HG03066 (cell line): Measurements from ENCODE around the gene ASIC4.
A peak's percentile ranks its signal among the peaks of the same experiment; 100 is the strongest.

Experiments used
- ATAC-seq: cut with Tn5 transposase; IDR thresholded peaks from one replicate; pipeline ENCODE4 v1.9.1; 2021; ENCODE audit warnings: low read depth; ENCODE audit not compliant: unreplicated experiment

The ASIC4 gene

DNA sequence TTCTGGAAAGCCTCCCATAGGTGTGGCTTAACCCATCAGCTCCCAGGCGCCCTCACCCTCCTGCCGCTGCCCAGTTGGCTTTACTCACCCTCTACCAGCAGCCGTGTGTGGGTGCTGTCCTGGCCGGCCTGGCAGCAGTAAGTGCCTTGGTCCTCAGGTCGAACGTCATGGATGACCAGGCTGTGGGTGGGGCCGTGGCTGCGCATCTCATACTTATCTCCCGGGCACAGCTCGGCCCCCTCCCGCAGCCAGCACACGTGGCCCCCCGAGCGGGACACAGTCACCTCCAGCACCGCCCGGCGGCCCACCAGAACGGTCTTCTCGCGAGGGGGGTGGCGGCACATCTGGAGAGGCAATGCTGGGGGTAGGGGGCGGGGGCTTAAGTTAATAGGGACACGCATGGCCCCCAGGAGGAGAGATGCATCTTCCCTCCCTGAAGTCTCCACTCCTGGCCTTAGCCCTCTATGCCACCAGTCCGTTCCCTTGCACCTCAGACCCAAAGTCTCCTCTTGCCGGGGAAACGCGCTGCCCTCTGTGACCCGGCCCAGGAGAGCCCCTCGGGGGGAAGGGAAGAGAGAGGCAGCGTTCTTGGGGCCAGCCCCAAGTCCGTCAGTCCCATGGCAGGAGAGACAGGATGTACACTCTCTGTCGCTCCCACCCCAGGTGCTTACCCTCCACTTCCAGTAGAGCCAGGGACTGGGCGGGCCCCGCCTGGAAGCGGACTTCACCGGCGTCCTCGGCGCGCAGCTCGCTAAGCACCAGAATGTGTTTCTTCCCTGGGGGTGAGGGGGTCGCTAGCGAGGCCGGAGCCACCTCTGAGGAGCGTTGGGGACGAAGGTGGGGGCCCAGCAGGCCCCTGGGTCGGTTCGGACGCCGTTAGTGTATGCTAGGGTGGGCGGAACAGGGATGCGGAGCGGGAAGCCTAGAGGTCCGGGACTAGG is 37.4 kb downstream of the ASIC4 start:
- peak; percentile 11 for ATAC-seq

DNA sequence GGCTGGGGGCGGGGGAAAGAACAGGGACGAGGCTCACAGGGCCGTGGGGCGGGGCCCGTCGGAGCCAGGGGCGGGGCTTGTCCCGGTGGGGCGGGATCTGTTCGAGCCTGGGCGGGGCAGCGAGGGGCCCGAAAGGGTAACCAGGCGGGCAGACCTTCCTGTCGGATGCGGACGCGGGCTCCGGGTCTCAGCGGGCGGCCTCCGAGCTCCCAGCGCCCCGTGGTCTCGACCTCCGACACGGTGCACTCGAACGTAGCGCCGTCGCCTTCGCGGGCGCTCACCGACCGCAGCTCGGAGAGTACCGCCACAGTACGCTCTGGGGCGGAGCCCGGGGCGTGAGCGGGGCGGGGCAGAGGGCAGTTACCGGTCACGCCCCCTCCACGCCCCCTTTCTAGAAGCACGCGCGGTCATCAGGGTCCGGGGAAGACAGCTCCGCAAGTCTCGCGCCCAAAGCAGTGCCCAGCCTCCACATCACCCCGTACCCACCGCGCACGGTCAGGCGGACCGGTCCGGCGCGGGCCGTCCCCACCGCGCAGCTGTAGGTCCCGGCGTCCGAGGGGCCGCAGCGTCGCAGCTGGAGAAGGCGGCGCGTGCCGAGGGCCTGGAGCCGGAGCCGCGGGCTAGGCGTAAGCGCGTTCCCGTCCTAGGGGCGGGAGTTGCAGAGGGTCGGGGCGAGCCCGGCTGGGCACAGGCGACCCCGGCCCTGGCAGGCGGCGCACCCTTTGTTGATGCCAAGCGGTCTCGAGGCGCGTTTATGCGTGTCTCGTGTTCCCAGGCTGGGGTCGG is 38.3 kb downstream of the ASIC4 start:
- ATAC-seq = peak; percentile 90

DNA sequence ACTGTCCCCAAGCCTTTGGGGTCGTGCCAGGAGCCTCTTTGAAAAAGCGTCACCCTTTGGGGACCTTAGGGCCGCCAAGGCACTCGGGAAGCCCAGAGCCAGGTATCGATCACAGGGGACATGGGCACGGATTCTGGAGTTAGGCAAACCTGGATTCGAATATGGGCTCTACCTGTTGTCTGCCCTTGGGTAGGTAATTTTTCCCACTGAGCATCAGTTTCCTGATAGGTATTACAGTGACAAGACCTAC is 38.8 kb downstream of the ASIC4 start:
- no peak for ATAC-seq

DNA sequence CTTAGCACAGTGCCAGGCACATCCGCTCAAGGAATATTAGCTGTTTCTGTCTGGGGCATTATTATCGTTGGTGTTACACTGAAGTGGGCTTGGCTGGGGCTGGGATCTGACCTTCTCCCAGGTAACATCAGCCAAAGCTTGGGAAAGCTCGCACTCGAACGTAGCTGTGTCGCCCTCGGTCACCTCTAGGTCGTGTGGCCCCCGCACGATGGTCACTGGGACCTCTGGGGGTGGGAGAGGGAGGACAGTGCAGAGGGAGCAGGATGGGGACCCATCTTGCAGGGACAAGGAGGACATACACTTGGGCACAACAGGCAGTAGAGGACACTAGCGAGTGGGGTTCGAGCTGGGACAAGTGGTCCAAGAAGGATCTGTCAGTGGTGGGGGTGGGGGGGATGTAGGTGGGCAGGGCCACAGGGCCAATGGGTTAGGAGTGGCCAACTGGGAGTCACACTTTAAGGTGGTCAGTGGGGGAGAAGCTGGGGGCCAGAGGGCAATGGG is 39.2 kb downstream of the ASIC4 start:
- ATAC-seq = no peak

DNA sequence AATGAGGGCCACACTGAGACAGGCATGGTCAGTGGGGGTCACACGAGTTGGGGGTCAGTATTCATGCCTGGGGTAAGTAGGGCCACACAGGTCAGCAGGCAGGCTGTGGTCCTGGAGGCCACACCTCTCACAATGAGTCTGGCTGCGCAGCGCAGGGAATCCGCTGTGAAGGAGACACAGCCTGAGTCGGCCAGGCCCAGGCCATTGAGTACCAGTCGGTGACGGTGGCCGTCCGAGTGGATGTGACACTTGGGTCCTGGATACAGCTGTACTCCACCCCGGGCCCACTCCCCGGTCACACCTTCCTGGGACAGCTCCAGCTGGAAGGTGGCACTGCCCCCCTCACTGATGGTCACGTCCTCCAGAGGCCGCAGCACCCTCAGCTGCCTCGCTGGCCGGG is 40.1 kb downstream of the ASIC4 start:
- no peak for ATAC-seq

DNA sequence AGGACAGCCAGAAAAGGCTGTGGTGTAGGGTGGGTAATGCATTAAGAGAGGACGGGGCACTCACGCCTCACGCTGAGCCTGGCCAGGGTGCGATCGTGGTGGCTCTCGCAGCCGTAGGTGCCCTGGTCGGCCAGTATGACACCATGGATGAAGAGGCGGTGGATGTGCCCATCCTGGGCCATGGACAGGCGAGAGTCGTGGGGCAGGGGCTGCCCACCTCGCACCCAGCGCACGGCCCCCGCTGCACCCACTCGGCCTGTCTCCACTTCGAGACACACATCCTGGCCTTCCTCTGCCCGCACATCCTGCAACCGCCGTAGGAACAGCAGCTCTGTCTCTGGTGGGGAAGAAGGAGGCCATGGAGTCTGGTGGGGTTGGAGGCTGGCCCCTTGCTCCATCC is 41.7 kb downstream of the ASIC4 start:
- no peak for ATAC-seq

DNA sequence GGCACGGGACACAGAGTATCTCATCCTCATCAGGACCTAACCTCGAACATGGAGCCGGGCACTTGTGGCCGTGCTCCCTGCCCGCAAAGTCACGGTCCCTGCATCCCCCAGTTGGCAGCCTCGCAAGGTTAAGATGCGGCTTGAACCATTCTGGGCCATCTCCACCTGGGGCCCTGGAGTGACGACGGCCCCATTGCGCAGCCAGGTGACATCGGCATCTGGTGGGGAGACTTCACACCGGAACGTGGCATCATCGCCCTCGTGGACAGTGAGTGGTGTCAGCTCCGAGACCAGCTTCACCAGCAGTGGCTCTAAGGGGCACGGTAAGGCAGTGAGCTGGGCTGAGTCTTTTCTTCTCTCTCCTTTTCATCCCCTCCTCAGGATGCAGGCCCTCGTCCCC is 42.1 kb downstream of the ASIC4 start:
- no peak for ATAC-seq

DNA sequence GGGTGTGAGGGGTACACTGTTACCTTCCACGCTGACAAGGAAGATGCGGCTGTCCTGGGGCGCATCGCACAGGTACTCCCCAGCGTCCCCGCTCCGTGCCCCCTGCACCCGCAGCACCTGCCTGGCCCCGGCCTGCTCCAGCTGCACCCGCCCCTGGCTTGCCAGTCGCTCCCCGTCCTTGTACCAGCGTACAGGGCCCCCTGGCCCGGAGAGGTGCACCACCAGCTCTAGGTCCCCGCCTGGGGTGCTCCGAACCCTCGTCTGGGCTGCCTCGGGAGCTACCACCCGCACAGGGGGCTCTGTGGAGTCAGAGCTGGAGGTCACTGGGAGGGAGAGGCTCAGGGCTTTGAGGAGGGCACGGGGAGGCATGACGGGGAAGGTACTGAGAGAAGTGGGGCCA is 43.0 kb downstream of the ASIC4 start:
- no peak for ATAC-seq

DNA sequence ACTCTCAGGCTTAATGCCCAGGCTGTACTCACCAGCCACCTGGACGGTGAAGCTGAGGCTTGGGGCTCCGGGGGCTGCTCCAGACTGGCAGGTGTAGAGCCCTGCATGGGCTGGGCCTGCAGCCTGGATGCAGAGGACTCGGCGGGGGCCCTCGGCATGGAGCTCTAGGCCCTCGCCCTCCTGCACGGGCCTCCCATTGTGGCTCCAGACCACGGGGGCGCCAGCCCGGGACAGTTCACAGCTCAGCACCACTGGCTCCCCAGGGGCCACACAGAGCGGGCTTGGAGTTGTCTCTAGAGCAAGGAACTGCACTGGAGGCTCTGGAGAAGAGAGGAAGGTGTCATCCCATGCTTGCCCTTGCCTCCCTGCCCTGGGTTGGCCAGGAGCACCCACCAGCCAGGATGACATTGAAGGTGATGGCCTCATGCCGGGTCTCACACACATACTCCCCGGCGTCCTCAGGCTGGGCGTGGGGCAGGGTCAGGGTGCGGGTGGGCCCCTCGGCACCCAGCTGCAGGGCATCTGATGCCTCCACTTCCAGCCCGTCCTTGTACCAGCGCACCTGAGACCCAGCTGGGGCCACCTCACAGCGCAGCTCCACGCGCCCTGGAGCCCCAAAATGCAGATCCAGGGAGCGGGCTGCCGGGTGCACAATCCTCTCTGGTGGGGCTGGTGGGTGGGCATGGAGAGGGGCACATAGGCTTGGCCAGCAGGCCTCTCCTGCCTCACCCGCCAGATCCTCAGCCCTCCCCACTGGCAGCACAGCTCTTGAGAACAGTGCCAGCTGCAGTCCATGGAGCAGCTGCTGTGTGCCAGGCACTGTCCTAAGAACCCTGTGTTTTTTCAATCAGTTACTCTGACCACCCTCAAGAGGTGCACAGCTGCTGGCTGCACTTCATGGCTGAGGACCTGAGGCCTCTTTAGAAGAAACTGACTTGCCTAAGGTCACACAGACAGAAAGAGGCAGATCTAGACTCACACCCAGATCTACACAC is 43.8 kb downstream of the ASIC4 start:
- ATAC-seq = no peak

DNA sequence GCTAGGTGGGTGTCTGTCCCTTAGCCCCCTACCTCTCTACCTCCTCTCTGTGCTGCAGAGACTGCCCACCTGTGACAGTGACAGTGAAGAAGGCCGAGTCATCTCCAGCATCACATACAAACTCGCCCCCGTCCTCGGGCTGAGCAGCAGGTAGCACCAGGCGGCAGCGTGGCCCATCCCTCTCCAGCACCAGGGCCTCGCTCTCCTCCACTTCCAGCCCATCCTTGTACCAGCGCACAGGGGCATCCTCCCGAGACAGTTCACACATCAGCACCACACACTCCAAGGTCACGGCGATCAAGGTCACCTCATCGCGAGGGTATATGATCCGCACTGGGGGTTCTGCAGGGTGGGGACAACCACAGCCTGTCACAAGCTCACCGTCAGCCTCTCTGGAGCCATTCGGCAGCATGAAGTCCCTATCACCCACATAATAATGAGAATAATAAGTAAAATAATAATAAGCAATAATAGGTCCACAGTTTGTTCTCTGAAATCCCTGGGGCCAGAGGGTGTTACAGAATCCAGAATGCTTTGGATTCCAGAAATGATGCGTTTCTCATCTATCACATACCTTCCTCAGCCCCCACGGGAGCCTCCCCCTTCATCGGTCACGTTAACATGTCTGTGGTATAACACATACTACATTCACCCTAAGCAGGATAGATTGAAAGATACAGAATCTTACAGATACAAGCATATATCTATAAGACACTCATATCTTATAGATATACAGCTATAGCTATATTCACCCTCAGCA is 45.1 kb downstream of the ASIC4 start:
- ATAC-seq = no peak

DNA sequence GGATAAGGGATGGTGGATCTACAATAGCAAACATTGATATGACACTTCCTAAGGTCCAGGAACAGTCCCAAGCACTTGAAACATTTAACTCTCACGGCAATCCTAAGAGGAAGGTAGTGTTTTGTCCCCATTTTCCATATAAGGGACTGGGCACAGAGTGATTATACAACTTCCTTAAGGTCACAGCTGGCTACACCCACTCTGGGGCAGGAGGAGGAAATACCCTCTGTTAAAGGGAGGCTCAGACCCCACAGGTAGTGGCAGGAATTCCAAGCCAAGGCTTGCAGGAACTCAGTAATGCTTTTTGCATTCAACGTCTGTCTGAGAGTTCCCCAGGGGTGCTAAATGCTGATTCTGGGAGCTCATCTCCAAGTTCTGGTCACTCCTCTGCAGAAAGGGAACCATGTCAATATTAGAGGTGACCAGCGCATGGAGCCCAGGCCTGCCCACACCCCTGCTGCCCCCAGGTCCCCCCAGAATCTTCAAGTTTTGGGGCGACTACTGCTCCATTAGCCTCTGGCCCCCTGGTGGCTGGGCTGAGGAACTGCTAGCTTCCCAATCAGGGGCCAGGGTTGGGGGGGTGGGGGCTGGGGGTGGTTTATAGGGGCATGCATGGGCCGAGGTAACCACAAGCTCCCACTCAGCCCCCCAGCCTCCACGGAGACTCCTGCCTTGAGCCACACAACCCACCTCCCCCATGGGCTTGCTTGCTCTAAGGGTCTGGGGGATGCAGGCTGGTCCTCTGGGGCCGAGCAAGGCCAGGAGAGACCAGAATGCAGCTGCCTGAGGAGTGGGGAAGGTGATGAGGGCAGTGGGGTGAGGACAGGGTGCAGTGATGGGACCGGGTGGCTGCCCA is 46.0 kb downstream of the ASIC4 start:
- no peak for ATAC-seq

DNA sequence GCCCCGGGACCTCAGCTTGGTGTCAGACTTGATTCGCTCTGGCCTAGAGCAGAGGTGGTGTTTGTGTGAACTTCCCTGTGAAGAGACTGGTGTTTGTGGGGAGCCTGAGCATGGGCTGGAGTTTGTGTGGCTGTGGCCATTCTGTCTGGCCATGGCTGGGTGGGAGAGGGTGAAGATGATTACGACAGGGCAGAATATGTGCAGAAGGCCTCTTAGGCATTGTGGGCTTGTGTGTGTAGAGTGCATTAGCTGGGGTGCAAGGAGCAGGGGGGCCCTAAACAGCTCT is 46.6 kb downstream of the ASIC4 start:
- no peak for ATAC-seq

DNA sequence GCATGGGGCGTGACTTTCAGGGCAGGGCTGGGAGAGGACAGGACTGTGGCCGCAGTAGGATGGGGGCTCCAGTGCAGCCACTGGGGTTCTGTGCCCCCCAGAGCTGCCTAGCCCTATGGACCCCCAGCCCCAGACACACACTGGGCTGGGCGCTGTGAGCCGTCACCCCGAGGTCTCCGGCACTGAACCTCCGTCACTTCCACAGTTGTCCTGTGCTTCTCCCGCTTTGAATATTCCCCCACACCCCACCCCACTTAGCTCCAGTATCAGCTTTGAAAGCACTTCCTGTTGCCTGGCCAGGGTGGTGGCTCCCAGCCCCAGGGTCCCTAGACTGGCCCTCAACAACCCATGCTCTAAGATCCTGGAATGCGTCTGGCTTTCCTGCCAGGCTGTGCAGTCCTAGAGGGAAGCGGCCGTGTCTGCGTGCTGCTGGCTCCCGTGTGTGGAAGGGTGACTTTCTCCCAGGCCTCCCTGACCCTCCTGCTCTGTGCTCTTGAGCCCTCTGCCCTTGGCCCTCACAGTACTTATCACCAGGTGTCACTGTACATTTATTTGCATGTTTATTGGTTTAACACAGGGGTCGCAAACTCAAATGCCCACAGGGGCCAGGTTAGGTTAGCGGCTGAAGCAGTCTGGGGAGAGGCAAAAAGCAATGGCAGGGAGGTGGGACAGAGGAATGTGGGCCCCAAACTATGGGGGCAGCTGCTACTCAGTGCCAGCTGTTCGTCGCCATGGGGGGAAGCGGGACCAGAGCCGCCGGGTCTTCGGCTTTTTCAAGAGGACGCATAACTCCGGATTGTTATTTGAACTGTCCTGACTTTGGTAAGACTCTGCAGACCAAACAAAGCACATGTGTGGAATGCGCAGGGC is 47.1 kb downstream of the ASIC4 start:
- no peak for ATAC-seq

DNA sequence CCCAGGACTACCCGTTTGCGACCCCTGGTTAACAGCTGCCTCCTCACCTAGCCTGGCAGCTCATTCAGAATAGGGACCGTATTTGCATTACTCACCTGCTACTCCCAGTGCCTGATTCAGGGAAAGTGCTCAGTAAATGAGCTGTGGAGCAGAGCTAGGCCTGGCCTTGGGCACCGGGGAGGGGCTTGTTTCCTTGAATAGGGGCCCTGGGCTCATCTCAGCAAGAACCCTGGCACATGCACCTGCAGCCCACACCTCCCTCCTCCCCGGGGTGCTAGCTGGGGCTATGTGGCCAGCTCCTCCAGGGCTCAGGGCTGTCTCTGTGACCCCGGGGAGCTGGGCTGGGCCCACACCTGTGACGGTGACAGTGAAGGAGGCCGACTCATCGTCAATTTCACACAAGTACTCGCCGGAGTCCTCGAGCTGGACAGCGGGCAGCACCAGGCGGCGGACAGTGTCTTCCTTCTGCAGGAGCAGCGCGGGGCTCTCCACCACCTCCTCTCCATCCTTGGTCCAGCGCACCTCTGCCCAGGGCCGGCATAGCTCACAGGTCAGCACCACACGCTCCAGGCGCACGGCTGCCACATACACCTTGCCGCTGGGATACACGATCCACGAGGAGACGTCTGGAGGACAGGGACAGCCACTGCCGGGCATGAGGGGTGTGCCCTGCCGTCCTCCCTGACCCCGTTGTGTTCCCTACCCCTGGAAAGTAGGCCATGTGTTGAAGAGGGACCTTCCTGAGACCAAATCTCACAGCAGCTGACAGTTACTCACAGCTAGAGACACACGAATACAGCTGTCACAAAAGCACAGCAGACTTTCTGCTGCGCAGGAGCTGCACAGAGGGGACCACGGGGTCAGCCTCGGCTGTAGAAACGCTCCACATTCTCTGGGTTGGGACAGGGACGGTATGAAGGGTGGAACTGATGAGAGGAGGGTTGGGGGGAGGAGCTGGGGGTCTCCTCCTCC is 48.1 kb downstream of the ASIC4 start:
- ATAC-seq = no peak

DNA sequence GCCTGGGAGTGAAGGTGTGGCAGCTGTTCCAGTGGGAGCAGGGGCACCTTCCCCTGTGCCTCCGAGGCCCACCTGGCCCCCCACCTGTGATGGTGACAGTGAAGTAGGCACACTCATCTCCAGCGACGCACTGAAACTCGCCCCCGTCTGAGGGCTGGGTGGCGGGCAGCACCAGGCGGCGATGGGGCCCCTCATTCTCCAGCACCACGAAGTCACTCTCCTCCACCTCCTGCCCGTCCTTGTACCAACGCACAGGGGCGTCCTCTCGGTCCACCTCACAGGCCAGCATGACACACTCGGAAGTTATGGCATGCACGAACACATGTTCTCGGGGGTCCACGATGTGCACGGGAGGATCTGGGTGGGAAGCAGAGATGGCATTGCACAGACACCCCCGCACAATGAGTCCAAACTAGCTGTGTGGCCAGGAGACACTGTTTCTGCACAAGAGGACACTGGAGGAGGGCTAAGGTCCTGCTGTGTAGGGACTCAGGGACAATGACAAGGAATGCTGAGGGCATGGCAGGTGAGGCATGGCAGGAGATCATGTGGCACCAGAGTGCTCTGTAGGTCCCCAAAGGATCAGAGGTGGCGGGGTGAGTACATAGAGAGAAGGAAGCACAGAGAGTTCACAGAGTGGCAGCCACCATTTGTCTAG is 49.1 kb downstream of the ASIC4 start:
- ATAC-seq = no peak

DNA sequence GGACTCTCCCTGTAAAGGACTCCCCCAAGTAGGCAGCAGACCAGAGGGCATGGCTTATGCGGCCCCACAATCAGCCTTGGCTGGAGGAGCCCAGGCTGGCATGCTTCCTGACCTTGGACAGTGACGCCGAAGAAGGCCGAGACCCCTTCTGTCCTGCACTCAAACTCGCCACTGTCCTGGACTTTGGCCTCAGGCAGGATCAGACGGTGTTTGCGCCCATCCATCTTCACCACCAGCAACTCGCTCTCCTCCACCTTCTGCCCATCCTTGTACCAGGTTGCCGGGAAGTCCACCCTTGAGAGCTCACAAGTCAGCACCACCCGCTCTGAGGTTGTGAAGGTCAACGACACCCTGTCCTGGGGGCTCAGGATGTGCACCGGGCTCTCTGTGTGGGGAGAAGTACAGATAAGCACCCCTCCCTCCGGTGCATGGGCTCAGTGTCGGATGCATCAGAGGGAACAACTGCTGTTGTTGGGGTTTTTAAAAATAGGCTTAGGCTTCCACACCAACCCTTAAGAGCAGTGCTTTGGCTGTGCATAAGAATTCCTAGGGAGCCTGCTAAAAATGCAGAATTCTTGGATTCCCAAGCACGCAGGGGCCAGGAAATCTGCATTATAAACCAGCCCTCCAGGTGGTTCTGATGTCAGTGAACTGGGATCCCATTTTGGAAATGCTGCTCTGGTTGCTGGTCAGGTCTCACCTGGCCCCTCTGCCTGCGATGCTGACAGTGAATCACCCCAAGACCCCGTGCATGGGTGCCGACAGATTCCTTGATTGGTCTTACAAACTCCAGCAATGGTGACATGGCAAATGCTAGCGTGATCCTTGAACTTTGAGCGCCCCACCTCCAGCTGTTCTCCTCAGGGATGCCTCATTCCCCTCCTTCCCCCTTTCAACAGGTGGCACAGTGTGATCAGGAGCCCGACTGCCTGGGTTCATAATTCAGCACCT is 51.1 kb downstream of the ASIC4 start:
- ATAC-seq = no peak
